GM10847 (cell line): ENCODE measurements around the gene PCCA.

Experiments used
- POLR2A ChIP-seq: IDR thresholded peaks from 2 replicates; pipeline ENCODE4 v1.6.1; 2011; ENCODE audit not compliant: insufficient read length; ENCODE audit errors: extremely low read depth

Gene PCCA

GRCh38 chr13:100515410-100515800 lies 426.5 kb downstream of the PCCA start:
- TF ChIP-seq POLR2A, result no peak

- no peak for TF ChIP-seq POLR2A
Measured at GRCh38 chr13:100517135-100517534, 428.2 kb downstream of the PCCA start.

GRCh38 chr13:100517728-100518127 lies 428.8 kb downstream of the PCCA start:
- no peak for TF ChIP-seq POLR2A

- no peak for TF ChIP-seq POLR2A
Measured at GRCh38 chr13:100518394-100519062, 429.6 kb downstream of the PCCA start.

GRCh38 chr13:100519626-100520025 lies 430.7 kb downstream of the PCCA start:
- TF ChIP-seq POLR2A, result no peak

GRCh38 chr13:100520936-100521850 lies 432.3 kb downstream of the PCCA start:
- no peak for TF ChIP-seq POLR2A

- TF ChIP-seq POLR2A, result no peak
Measured at GRCh38 chr13:100521851-100522617, 433.1 kb downstream of the PCCA start.

- no peak for TF ChIP-seq POLR2A
Measured at GRCh38 chr13:100522618-100523309, 433.9 kb downstream of the PCCA start.

GRCh38 chr13:100523411-100523810 lies 434.5 kb downstream of the PCCA start:
- no peak for TF ChIP-seq POLR2A

GRCh38 chr13:100523981-100524386 lies 435.1 kb downstream of the PCCA start:
- TF ChIP-seq POLR2A, result no peak

GRCh38 chr13:100525453-100526317 lies 436.8 kb downstream of the PCCA start:
- TF ChIP-seq POLR2A, result no peak

- TF ChIP-seq POLR2A, result no peak
Measured at GRCh38 chr13:100526318-100527000, 437.6 kb downstream of the PCCA start.

GRCh38 chr13:100527644-100528043 lies 438.8 kb downstream of the PCCA start:
- no peak for TF ChIP-seq POLR2A
